Astrocyte of the cerebellum (primary cell): ENCODE results near the gene KCNK4.

Experiments used
- DNase-seq: peaks from one replicate; pipeline ENCODE4 v3.0.0-alpha.2; 2011; ENCODE audit warnings: low read depth
- H3K4me3 ChIP-seq: 2 replicates; pipeline ENCODE4 v1.5.1; 2011; ENCODE audit warnings: mild to moderate bottlenecking, low read depth, low read length, moderate library complexity
- CTCF ChIP-seq: IDR thresholded peaks from 2 replicates; pipeline ENCODE4 v1.5.1; 2012; ENCODE audit warnings: low read length, low read depth, moderate library complexity, mild to moderate bottlenecking; ENCODE audit errors: missing control alignments
- in situ Hi-C: cut with HindIII; loops from 2 replicates; pipeline ENCODE4 v1.10.0; 2017; ENCODE audit warnings: low sequenced_read_pairs

Gene KCNK4

GRCh38 chr11:64259533-64260067 is 31.5 kb upstream of the KCNK4 start:
- in situ Hi-C loops: loop anchor here (10.0 kb wide), 1 partner anchor 65 kb away; no protein-coding TSS in a partner anchor
- no peak for TF ChIP-seq CTCF
- H3K4me3 ChIP-seq: no peak overlapping the region
- no peak for DNase-seq

DNA sequence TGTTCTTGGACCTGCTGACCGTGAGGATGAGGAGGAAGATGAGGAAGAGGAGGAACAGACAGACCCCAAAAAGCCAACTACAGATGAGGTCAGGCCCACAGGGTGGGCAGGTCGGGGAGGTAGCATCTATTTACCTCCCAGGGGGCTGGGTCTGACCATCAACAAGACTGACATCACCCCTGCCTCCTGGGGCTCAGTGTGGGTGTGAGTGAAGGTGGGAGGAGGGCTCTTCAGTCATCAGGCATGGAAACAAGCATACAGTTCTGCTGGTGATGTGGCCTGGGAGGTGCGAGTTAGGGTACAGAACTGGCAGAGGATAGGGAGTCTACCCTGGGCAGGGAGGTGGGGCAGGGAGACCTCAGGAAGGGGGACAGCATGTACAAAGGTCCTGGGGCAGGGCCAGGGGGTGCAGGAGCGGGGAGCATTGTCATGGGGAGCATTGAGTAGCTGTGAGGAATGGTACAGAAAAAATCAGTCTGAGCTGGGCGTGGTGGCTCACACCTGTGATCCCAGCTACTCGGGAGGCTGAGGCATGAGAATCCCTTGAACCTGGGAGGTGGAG is 30.9 kb upstream of the KCNK4 start:
- no peak for DNase-seq
- H3K4me3 ChIP-seq: no peak overlapping the region
- in situ Hi-C loops: loop anchor here (10.0 kb wide), 1 partner anchor 65 kb away; no protein-coding TSS in a partner anchor
- no peak for TF ChIP-seq CTCF

DNA sequence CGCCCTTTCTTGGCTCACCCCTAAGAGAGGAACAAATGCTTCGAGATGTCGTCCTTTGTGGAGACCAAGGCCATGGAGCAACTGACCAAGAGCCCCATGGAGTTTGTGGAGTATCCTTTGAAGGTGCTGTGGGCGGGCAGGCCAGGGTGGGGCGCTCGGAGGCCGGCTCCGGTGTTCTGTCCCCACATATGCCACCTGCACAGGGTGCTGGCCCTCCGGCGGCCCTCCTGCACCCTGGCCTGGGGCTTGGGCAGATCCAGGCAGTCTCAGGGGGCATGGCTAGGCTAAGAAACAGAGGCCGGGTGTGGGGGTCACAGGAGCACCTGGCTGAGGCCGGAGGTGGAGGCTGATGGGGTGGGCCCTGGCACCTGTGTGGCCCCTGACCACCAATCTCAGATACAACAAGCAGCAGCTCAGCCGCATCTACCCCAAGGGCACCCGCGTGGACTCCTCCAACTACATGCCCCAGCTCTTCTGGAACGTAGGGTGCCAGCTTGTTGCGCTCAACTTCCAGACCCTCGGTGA is 29.5 kb upstream of the KCNK4 start:
- in situ Hi-C loops: loop anchor here (10.0 kb wide), 1 partner anchor 63 kb away; no protein-coding TSS in a partner anchor
- TF ChIP-seq CTCF: no peak
- no peak for DNase-seq
- H3K4me3 ChIP-seq: no peak overlapping the region

GRCh38 chr11:64262271-64263002 is 28.7 kb upstream of the KCNK4 start:
- no peak overlapping the region for H3K4me3 ChIP-seq
- no peak for TF ChIP-seq CTCF
- in situ Hi-C loops: loop anchor here (10.0 kb wide), 1 partner anchor 62 kb away; no protein-coding TSS in a partner anchor
- DNase-seq: no peak

GRCh38 chr11:64263021-64263946 is 27.8 kb upstream of the KCNK4 start:
- TF ChIP-seq CTCF: no peak
- DNase-seq: no peak
- in situ Hi-C loops: loop anchor here (10.0 kb wide), 1 partner anchor 62 kb away; no protein-coding TSS in a partner anchor
- H3K4me3 ChIP-seq: no peak overlapping the region

- no peak for TF ChIP-seq CTCF
- in situ Hi-C loops: loop anchor here (10.0 kb wide), 1 partner anchor 61 kb away; no protein-coding TSS in a partner anchor
- no peak for DNase-seq
- no peak overlapping the region for H3K4me3 ChIP-seq
These were observed 27.2 kb upstream of the KCNK4 start for GRCh38 chr11:64263947-64264317.
